ENCODE data around the gene TMBIM6.

Gene TMBIM6

GRCh38 chr12:49803693-49804450 is 62.5 kb downstream of the TMBIM6 start:
- Histone ChIP-seq H4K20me1 (ENCODE audit: control insufficient read depth, insufficient read depth, low read depth, low read length) (no peaks in the 10 kb centered on the region), H3K36me3 (ENCODE audit: control insufficient read depth, low read length) (no peaks in the 10 kb centered on the region)
- TF ChIP-seq CTCF (IDR thresholded peaks at IDR 0.05; ENCODE audit: low read depth, low read length, poor library complexity, severe bottlenecking) = no peak
- no peak for TF ChIP-seq EZH2phosphoT487 (IDR thresholded peaks at IDR 0.05; ENCODE audit: borderline replicate concordance, low read length)

GRCh38 chr12:49804821-49805220 is 63.5 kb downstream of the TMBIM6 start:
- Histone ChIP-seq H3K4me3 (ENCODE audit: low read length) (no peak overlapping the region), H3K4me1 (ENCODE audit: control insufficient read depth, low read length) (peaks cover 4% of the 10 kb centered on the region), H3K27ac (ENCODE audit: low read depth, low read length) (no peak overlapping the region), H3K79me2 (ENCODE audit: control insufficient read depth, low read length) (no peaks in the 10 kb centered on the region), H4K20me1 (ENCODE audit: control insufficient read depth, insufficient read depth, low read depth, low read length) (no peaks in the 10 kb centered on the region), H3K9me2 (replicated peaks; ENCODE audit: control insufficient read depth, low read length) (no peaks in the 10 kb centered on the region), H3K36me3 (ENCODE audit: control insufficient read depth, low read length) (no peaks in the 10 kb centered on the region), H3K9me3 (ENCODE audit: control insufficient read depth, insufficient read depth, low read length) (no peaks in the 10 kb centered on the region), H3K4me2 (ENCODE audit: low read length) (no peak overlapping the region), H3F3A (ENCODE audit: control insufficient read depth, insufficient read depth) (no peaks in the 10 kb centered on the region), H3K27me3 (ENCODE audit: control insufficient read depth, low read length) (no peaks in the 10 kb centered on the region)
- TF ChIP-seq EZH2phosphoT487 (IDR thresholded peaks at IDR 0.05; ENCODE audit: borderline replicate concordance, low read length) (no peak), CTCF (IDR thresholded peaks at IDR 0.05; ENCODE audit: low read depth, low read length, poor library complexity, severe bottlenecking) (no peak)

More at GRCh38 chr12:49803693-49804450, 62.5 kb downstream of the TMBIM6 start:
- Histone ChIP-seq H3K4me2 (ENCODE audit: low read length) (no peak overlapping the region), H3K27ac (ENCODE audit: low read depth, low read length) (no peak overlapping the region), H3K79me2 (ENCODE audit: control insufficient read depth, low read length) (no peaks in the 10 kb centered on the region), H3K27me3 (ENCODE audit: control insufficient read depth, low read length) (no peaks in the 10 kb centered on the region), H3F3A (ENCODE audit: control insufficient read depth, insufficient read depth) (no peaks in the 10 kb centered on the region), H3K9me3 (ENCODE audit: control insufficient read depth, insufficient read depth, low read length) (no peaks in the 10 kb centered on the region), H3K4me3 (ENCODE audit: low read length) (no peak overlapping the region), H3K9me2 (replicated peaks; ENCODE audit: control insufficient read depth, low read length) (no peaks in the 10 kb centered on the region), H3K4me1 (ENCODE audit: control insufficient read depth, low read length) (no peaks in the 10 kb centered on the region)

GRCh38 chr12:49805409-49805808 is 64.1 kb downstream of the TMBIM6 start:
- Histone ChIP-seq H3K4me1 (ENCODE audit: control insufficient read depth, low read length) (peaks cover 10% of the 10 kb centered on the region), H4K20me1 (ENCODE audit: control insufficient read depth, insufficient read depth, low read depth, low read length) (no peaks in the 10 kb centered on the region), H3K4me2 (ENCODE audit: low read length) (no peak overlapping the region), H3F3A (ENCODE audit: control insufficient read depth, insufficient read depth) (no peaks in the 10 kb centered on the region), H3K9me3 (ENCODE audit: control insufficient read depth, insufficient read depth, low read length) (no peaks in the 10 kb centered on the region), H3K27me3 (ENCODE audit: control insufficient read depth, low read length) (no peaks in the 10 kb centered on the region), H3K27ac (ENCODE audit: low read depth, low read length) (no peak overlapping the region), H3K36me3 (ENCODE audit: control insufficient read depth, low read length) (no peaks in the 10 kb centered on the region), H3K4me3 (ENCODE audit: low read length) (no peak overlapping the region), H3K9me2 (replicated peaks; ENCODE audit: control insufficient read depth, low read length) (no peaks in the 10 kb centered on the region), H3K79me2 (ENCODE audit: control insufficient read depth, low read length) (no peaks in the 10 kb centered on the region)
- no peak for TF ChIP-seq EZH2phosphoT487 (IDR thresholded peaks at IDR 0.05; ENCODE audit: borderline replicate concordance, low read length)
- TF ChIP-seq CTCF (IDR thresholded peaks at IDR 0.05; ENCODE audit: low read depth, low read length, poor library complexity, severe bottlenecking) = no peak
